GM13977 (cell line): Measurements from ENCODE around the gene IPO11.

Experiments used
- DNase-seq: peaks from one replicate; pipeline ENCODE4 v3.0.0; 2012; ENCODE audit warnings: low spot score
- CTCF ChIP-seq: IDR thresholded peaks from 2 replicates; pipeline ENCODE4 v1.5.1; 2012; ENCODE audit warnings: mild to moderate bottlenecking, control low read depth; ENCODE audit not compliant: insufficient read depth; ENCODE audit errors: extremely low read depth, missing control alignments
- in situ Hi-C: fragments of 300-500 bp; cut with MboI; formaldehyde crosslinking; loops from one replicate; pipeline ENCODE4 v1.12.0; 2022; ENCODE audit warnings: low sequenced_read_pairs, low pct_unique_long_range_greater_than_20kb, mixed read lengths, inconsistent platforms; ENCODE audit not compliant: unreplicated experiment

IPO11 gene

GRCh38 chr5:62376064-62376463, 36.5 kb upstream of the IPO11 start:
- no peak for DNase-seq
- in situ Hi-C loops: no loop called here
- no peak for TF ChIP-seq CTCF

GRCh38 chr5:62385131-62385530, 27.4 kb upstream of the IPO11 start:
- no peak for DNase-seq
- in situ Hi-C loops: no loop called here
- no peak for TF ChIP-seq CTCF

GRCh38 chr5:62385816-62386400, 26.7 kb upstream of the IPO11 start:
- in situ Hi-C loops: no loop called here
- no peak for DNase-seq
- TF ChIP-seq CTCF: no peak

- in situ Hi-C loops: no loop called here
- TF ChIP-seq CTCF: no peak
- no peak for DNase-seq
Measured at GRCh38 chr5:62386824-62387223, 25.7 kb upstream of the IPO11 start.

- DNase-seq: no peak
- no peak for TF ChIP-seq CTCF
- in situ Hi-C loops: no loop called here
Measured at GRCh38 chr5:62395210-62395950, 17.2 kb upstream of the IPO11 start.

GRCh38 chr5:62403411-62404250, 8.9 kb upstream of the IPO11 start, which contains the start of gene DIMT1:
Gene DIMT1, minus strand, starts transcription at chr5:62403905. Its CDS starts 133 bp downstream, at chr5:62403772.
- in situ Hi-C loops: no loop called here
- no peak for TF ChIP-seq CTCF
- peak; percentile 96 for DNase-seq
